Type B pancreatic cell (in vitro differentiated cells): Measurements from ENCODE around the gene INO80. TPM values are rescaled to one million over a fixed set of nuclear protein-coding genes. Genes with fewer than 3 reads are reported as not detected.

ENCODE experiments used
- DNase-seq: peaks from one replicate; pipeline ENCODE4 v3.0.0; 2021; ENCODE audit warnings: mixed read lengths; ENCODE audit not compliant: unreplicated experiment; ENCODE audit errors: extremely low spot score
- H3K27ac Mint-ChIP-seq: 2 replicates; pipeline ENCODE4 v1.8.0; 2021; ENCODE audit warnings: mild to moderate bottlenecking, mixed read lengths
- H3K27me3 Mint-ChIP-seq: 2 replicates; pipeline ENCODE4 v1.8.0; 2021; ENCODE audit warnings: mixed read lengths
- H3K36me3 Mint-ChIP-seq: 2 replicates; pipeline ENCODE4 v1.8.0; 2021; ENCODE audit warnings: mixed read lengths
- H3K4me1 Mint-ChIP-seq: one replicate; pipeline ENCODE4 v1.8.0; 2021; ENCODE audit warnings: mixed read lengths; ENCODE audit not compliant: unreplicated experiment
- H3K4me3 Mint-ChIP-seq: 2 replicates; pipeline ENCODE4 v1.8.0; 2021; ENCODE audit warnings: mild to moderate bottlenecking, mixed read lengths
- H3K9me3 Mint-ChIP-seq: 2 replicates; pipeline ENCODE4 v1.8.0; 2021; ENCODE audit warnings: mixed read lengths
- total RNA-seq: library from RNA; stranded (reverse); gene quantifications from 2 replicates; pipeline ENCODE4 v1.2.1, GENCODE V29; 2021; ENCODE audit warnings: low replicate concordance
- TF ChIP-seq, protein P1 (sequence below): fragments of 200-600 bp; sonication (generic); conservative IDR thresholded peaks from 2 replicates; pipeline ENCODE4 v1.5.0; 2021; ENCODE audit warnings: antibody characterized with exemption, mild to moderate bottlenecking

The INO80 gene
- total RNA-seq, 1 donor from 2014 or later = 22.3 TPM

DNA sequence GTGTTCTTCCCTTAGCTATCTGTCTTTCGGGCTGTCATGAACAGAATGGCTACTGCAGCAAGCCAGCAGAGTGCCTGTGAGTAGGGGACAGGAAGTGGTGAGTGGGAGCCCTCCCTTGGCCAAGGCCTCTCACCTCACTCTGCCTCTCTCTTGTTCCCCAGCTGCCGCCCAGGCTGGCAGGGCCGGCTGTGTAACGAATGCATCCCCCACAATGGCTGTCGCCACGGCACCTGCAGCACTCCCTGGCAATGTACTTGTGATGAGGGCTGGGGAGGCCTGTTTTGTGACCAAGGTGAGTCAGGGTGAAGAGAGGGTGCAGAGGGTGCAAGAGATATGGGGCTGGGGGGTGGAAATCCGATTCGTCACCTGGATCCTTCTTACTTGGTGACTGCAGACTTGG lies 183.9 kb downstream of the INO80 start:
- TF ChIP-seq, protein P1, sequence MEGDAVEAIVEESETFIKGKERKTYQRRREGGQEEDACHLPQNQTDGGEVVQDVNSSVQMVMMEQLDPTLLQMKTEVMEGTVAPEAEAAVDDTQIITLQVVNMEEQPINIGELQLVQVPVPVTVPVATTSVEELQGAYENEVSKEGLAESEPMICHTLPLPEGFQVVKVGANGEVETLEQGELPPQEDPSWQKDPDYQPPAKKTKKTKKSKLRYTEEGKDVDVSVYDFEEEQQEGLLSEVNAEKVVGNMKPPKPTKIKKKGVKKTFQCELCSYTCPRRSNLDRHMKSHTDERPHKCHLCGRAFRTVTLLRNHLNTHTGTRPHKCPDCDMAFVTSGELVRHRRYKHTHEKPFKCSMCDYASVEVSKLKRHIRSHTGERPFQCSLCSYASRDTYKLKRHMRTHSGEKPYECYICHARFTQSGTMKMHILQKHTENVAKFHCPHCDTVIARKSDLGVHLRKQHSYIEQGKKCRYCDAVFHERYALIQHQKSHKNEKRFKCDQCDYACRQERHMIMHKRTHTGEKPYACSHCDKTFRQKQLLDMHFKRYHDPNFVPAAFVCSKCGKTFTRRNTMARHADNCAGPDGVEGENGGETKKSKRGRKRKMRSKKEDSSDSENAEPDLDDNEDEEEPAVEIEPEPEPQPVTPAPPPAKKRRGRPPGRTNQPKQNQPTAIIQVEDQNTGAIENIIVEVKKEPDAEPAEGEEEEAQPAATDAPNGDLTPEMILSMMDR = no peak

DNA sequence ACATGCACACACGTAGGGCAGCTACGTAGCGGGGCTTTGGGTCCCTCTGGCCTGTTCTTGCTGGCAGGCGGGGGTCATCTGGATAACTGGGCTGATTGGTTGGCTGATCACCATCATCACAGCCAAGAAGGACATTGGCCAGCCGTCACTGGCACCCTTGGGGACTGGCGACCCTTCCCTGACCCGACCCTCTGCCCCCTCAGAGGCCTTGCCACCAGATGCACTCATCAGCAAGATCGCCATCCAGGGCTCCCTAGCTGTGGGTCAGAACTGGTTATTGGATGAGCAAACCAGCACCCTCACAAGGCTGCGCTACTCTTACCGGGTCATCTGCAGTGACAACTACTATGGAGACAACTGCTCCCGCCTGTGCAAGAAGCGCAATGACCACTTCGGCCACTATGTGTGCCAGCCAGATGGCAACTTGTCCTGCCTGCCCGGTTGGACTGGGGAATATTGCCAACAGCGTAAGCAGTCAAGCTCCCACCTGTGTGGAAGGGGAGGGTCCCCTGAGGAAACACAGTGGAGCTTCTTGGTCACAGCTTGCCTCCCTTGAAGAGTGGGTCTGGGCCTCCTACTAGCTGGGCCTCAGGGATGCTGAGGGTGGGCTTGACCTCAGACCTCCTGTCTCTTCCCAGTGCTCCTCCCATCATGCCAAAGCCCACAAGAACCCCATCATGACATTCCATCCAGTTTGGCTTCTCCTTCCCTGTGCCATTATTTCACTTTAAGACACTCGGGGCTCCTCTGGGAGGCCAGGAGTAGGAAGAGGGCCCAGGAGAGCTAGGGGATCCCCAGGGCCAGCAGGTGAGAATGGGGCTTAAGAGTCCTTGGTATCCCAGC lies 184.6 kb downstream of the INO80 start:
- Mint-ChIP-seq H3K27ac (peak overlapping the region; percentile 36), H3K9me3 (no peaks in the 10 kb centered on the region), H3K4me1 (peaks cover 21% of the 10 kb centered on the region), H3K36me3 (no peaks in the 10 kb centered on the region), H3K4me3 (peak overlapping the region; percentile 88), H3K27me3 (peaks cover 65% of the 10 kb centered on the region)
- TF ChIP-seq, protein P1 = no peak
- no peak for DNase-seq

More for the DNA sequence above, 183.9 kb downstream of the INO80 start:
- Mint-ChIP-seq H3K27me3 (peaks cover 58% of the 10 kb centered on the region), H3K9me3 (no peaks in the 10 kb centered on the region), H3K4me1 (peaks cover 19% of the 10 kb centered on the region), H3K36me3 (no peaks in the 10 kb centered on the region), H3K4me3 (peak overlapping the region; percentile 74), H3K27ac (peak overlapping the region; percentile 36)
- no peak for DNase-seq

GRCh38 chr15:40930430-40931299 lies 185.4 kb downstream of the INO80 start:
- TF ChIP-seq, protein P1 = peak; percentile 72
- H3K9me3 Mint-ChIP-seq = no peaks in the 10 kb centered on the region
- peak; percentile 74 for DNase-seq
- H3K4me1 Mint-ChIP-seq = peaks cover 22% of the 10 kb centered on the region
- peak overlapping the region; percentile 74 for H3K27ac Mint-ChIP-seq
- H3K27me3 Mint-ChIP-seq = peaks cover 72% of the 10 kb centered on the region
- H3K36me3 Mint-ChIP-seq = no peaks in the 10 kb centered on the region
- H3K4me3 Mint-ChIP-seq = peak overlapping the region; percentile 88

GRCh38 chr15:40929660-40930429 lies 186.2 kb downstream of the INO80 start:
- H3K4me1 Mint-ChIP-seq = peaks cover 22% of the 10 kb centered on the region
- peak; percentile 75 for DNase-seq
- H3K4me3 Mint-ChIP-seq = peak overlapping the region; percentile 88
- H3K27me3 Mint-ChIP-seq = peaks cover 80% of the 10 kb centered on the region
- no peaks in the 10 kb centered on the region for H3K9me3 Mint-ChIP-seq
- TF ChIP-seq, protein P1 = no peak
- H3K36me3 Mint-ChIP-seq = no peaks in the 10 kb centered on the region
- H3K27ac Mint-ChIP-seq = no peak overlapping the region

Other genes with a start within 250 kb of the INO80 start
- gene RHOV, start 242.0 kb downstream of the INO80 start, total RNA-seq = 19.3 and 43.3 TPM in 2 replicates
- gene VPS18, start 221.8 kb downstream of the INO80 start, total RNA-seq = 25.6 and 37.2 TPM in 2 replicates
- 2.9 and 5.9 TPM in 2 replicates for gene DLL4, start 186.9 kb downstream of the INO80 start, total RNA-seq
- 7.8 and 12.9 TPM in 2 replicates for gene CHAC1, start 162.8 kb downstream of the INO80 start, total RNA-seq
- not detected in 2 replicates for gene EXD1, start 114.5 kb upstream of the INO80 start, total RNA-seq
- gene CHP1, start 115.0 kb upstream of the INO80 start, total RNA-seq = 89.6 and 114 TPM in 2 replicates
- 7.3 and 15.8 TPM in 2 replicates for gene OIP5, start 216.3 kb upstream of the INO80 start, total RNA-seq
- 38.8 and 113 TPM in 2 replicates for gene NUSAP1, start 216.6 kb upstream of the INO80 start, total RNA-seq